Activated T-cell treated with anti-CD3 and anti-CD28 coated beads, Interleukin-2, amount 50 U/mL, for 4 hours (primary cell): Measurements from ENCODE around the gene GBP7. TPM values are rescaled to one million over a fixed set of nuclear protein-coding genes. Genes with fewer than 3 reads are reported as not detected.

Source experiments
- ATAC-seq, 2 donors: fragments of 200-7000 bp; cut with Tn5 transposase; one replicate each; pipeline ENCODE4 v1.10.0; 2021
- DNase-seq: peaks from one replicate; pipeline ENCODE4 v3.0.0-alpha.2; 2020
- H3K27me3 Mint-ChIP-seq: one replicate; pipeline ENCODE4 v1.8.0; 2021; ENCODE audit warnings: low read depth, mixed read lengths
- H3K36me3 Mint-ChIP-seq: one replicate; pipeline ENCODE4 v1.8.0; 2022; ENCODE audit warnings: mixed read lengths; ENCODE audit not compliant: insufficient read depth
- H3K4me1 Mint-ChIP-seq: one replicate; pipeline ENCODE4 v1.8.0; 2021; ENCODE audit warnings: low read depth, mixed read lengths
- H3K4me3 Mint-ChIP-seq: one replicate; pipeline ENCODE4 v1.8.0; 2021; ENCODE audit warnings: mild to moderate bottlenecking, moderate library complexity, mixed read lengths
- H3K9me3 Mint-ChIP-seq: one replicate; pipeline ENCODE4 v1.8.0; 2021; ENCODE audit warnings: mixed read lengths
- total RNA-seq, 3 donors: library from RNA; stranded (reverse); gene quantifications; one replicate each; pipeline ENCODE4 v1.2.1, GENCODE V29; 2021

The GBP7 gene
- total RNA-seq, 3 donors from 2014 or later, result 0.29 to 0.51 TPM; not detected in 1

DNA sequence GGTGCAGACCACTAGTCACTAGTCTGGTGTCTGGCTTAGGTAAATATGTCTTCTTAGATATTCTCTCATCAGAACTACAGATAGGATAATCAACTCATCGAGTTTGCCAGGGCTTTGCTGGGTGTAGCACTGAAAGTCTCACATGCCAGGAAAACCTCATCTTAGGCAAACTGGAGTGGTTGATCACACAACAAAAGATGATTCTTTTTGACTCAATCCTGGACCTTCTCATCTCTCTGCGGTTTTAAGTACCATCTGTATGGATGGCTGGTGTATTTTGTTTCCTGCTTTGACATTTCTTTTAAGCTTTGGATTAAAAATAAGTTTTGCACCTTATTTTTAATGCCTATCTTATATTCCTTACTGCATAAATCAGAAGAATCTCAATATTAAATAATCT lies 61.1 kb downstream of the GBP7 start:
- peak; percentile 40 to 54 for ATAC-seq
- H3K9me3 Mint-ChIP-seq, result no peaks in the 10 kb centered on the region
- H3K4me1 Mint-ChIP-seq, result peaks cover 27% of the 10 kb centered on the region

DNA sequence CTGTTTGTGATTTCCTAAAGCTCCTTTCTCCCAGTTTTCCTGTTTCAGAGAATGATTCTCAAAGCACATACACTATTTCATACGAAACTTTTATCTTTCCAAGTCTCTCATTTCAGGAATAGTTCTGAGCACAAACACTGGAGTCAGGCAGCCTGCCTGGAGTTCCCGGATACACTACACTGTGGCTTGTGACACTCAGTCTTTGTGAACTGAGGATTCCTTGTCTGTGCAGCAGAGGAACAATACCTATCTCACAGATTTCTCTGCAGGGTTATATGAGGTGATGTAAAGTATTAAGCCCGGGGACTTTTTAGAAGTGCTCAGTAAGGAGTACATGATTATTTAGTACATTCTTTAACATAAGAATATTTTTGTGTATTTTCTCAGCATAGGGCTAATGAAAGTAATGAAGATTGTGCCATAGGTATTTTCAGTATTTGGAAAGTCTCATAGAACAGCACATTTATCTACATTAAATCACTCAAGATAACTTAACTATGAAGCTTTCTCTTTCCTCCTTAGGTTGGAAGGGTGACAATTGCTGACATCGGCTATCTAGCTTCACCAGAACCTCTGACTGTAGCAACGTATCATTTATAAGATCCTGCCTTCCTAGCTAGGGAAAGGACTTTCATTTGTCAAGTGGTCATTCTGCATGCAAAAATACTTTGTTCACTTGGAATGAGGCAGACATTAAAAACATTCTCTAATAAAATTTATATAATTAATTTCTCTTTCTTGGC lies 62.8 kb downstream of the GBP7 start:
- peaks cover 78% of the 10 kb centered on the region for H3K36me3 Mint-ChIP-seq
- ATAC-seq (no peak), DNase-seq (no peak)
- no peak overlapping the region for H3K4me3 Mint-ChIP-seq
- no peaks in the 10 kb centered on the region for H3K9me3 Mint-ChIP-seq
- H3K4me1 Mint-ChIP-seq, result peaks cover 27% of the 10 kb centered on the region
- H3K27me3 Mint-ChIP-seq, result no peaks in the 10 kb centered on the region

More for the DNA sequence above, 61.1 kb downstream of the GBP7 start:
- H3K27me3 Mint-ChIP-seq, result no peaks in the 10 kb centered on the region
- H3K36me3 Mint-ChIP-seq, result peaks cover 63% of the 10 kb centered on the region
- H3K4me3 Mint-ChIP-seq, result no peak overlapping the region
- no peak for DNase-seq

DNA sequence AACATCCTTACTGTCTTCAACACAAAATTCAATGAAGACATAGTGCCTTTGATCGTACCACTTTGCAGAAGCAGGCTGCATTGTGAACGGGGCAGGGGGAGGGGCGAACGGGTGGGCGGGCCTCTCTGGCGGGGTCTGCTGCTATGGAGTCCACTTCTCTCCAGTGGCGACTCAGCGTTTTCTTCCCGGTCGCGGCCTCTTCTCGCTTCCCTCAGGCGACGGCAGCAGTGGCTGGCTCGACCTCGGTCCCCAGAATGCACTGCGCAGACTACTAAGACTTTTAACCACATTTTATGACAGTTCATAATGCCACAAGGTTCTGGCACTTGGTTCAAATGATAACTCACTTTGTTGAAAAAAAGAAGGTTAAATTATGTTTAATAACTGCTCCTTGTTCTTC lies 71.1 kb downstream of the GBP7 start:
- Mint-ChIP-seq H3K36me3 (peaks cover 60% of the 10 kb centered on the region), H3K4me3 (no peak overlapping the region), H3K9me3 (peaks cover 14% of the 10 kb centered on the region), H3K27me3 (no peaks in the 10 kb centered on the region), H3K4me1 (peaks cover 25% of the 10 kb centered on the region)
- ATAC-seq (peak in 1 of 2 donors; percentile 15), DNase-seq (no peak)

DNA sequence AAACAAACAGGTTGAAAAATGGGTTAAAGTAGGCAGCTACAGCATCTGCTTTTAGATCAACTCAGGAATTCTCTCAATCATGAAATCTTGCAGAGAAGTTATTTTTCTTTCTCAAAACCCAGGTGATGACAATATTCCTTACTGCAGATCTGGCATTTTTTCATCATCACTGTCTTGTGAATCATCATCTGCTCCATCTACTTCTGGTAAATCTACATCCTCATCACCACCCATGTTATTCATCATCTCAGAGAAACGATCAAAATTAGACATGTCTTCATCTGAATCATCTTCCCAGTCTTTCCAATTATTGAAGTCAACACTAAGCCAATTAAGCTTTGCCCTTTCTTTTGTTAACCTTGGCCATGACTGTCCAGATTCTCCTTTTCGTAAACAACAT lies 71.7 kb downstream of the GBP7 start:
- H3K4me1 Mint-ChIP-seq, result peaks cover 25% of the 10 kb centered on the region
- ATAC-seq (peak; percentile 62 to 76), DNase-seq (no peak)
- peaks cover 14% of the 10 kb centered on the region for H3K9me3 Mint-ChIP-seq
- no peaks in the 10 kb centered on the region for H3K27me3 Mint-ChIP-seq
- H3K4me3 Mint-ChIP-seq, result no peak overlapping the region
- H3K36me3 Mint-ChIP-seq, result peaks cover 55% of the 10 kb centered on the region

DNA sequence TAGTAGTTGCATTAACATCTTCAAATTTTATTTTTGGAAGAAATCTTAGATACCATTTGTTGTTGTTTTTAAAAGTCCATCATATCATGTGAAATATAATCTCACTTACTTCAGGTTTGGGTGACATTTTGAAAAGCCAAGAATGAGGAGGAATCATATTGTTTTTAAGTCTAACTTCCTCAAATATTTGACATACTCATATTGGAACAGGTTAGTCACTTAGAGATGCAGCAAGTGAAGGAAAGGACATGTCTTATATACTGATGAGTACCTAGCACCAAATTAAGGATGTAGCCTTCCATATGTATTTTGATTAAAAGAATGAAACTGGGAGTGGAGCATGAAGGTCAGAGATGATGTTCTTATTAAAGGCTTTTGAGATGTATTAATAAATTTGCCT lies 73.8 kb downstream of the GBP7 start:
- H3K36me3 Mint-ChIP-seq, result peaks cover 37% of the 10 kb centered on the region
- H3K27me3 Mint-ChIP-seq, result no peaks in the 10 kb centered on the region
- no peak for ATAC-seq
- H3K9me3 Mint-ChIP-seq, result peaks cover 18% of the 10 kb centered on the region
- H3K4me1 Mint-ChIP-seq, result peaks cover 25% of the 10 kb centered on the region
- H3K4me3 Mint-ChIP-seq, result no peak overlapping the region
- no peak for DNase-seq

DNA sequence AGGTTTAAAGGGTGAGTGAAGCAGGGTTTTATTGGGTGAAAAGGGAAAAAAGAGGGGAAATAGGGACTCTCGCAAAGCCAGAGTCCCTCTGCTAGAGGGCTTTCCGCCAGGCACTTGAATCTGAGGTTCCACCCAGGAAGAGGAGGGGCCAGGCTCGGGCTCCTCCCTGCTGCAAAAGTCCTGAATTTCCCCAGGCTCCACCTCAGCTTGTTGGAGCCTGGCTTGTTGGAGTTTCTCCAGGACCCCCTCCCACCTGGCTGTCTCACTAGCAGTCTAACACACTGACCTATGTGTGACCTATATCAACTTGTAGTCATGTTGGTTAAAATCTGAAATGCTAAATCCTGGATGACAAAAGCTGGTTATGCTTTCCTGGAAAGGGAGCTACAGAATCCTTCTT lies 75.4 kb downstream of the GBP7 start:
- Mint-ChIP-seq H3K4me3 (no peak overlapping the region), H3K4me1 (peaks cover 17% of the 10 kb centered on the region), H3K27me3 (no peaks in the 10 kb centered on the region), H3K9me3 (peaks cover 14% of the 10 kb centered on the region), H3K36me3 (peaks cover 21% of the 10 kb centered on the region)
- ATAC-seq, result no peak
- no peak for DNase-seq

DNA sequence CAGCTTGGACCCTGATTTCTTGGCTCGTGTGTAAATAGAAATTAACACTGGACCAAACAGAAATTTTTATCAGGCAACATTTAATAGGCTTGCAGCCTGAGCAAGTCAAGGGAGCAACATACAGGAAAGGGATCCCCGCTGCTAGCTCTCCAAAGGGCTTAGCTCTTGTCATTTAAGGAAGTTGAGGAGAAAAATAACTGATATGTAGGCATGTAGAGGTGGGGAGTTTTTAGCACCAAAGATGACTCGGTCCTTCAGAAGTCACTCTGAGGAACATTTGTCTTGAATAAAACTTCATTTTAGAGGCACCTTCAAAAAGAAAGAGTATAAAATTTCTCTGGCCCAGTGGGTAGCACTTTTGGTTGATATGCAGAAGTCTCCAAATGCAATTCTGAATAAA lies 76.9 kb downstream of the GBP7 start:
- ATAC-seq (no peak), DNase-seq (no peak)
- no peaks in the 10 kb centered on the region for H3K27me3 Mint-ChIP-seq
- H3K9me3 Mint-ChIP-seq, result peaks cover 8% of the 10 kb centered on the region
- H3K4me1 Mint-ChIP-seq, result peaks cover 3% of the 10 kb centered on the region
- H3K36me3 Mint-ChIP-seq, result peaks cover 6% of the 10 kb centered on the region
- no peak overlapping the region for H3K4me3 Mint-ChIP-seq

DNA sequence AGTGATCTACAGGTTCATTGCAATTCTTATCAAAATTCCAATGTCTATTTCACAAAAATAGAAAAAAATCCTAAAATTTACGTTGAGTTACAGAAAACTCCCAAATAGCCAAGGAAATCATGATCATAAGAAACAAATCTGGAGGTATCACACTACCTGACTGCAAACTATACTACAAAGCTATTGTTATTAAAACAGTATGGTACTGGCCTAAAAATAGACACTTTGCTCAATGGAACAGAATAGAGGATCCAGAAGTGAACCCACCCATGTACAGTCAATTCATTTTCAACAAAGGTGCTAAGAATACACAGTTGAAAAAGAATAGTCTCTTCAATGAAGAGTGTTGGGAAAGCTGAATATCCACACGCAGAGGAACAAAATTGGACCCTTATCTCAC lies 80.1 kb downstream of the GBP7 start:
- peaks cover 2% of the 10 kb centered on the region for H3K36me3 Mint-ChIP-seq
- DNase-seq (no peak), ATAC-seq (no peak)
- H3K4me3 Mint-ChIP-seq, result no peak overlapping the region
- H3K4me1 Mint-ChIP-seq, result no peaks in the 10 kb centered on the region
- H3K27me3 Mint-ChIP-seq, result no peaks in the 10 kb centered on the region
- peaks cover 8% of the 10 kb centered on the region for H3K9me3 Mint-ChIP-seq

DNA sequence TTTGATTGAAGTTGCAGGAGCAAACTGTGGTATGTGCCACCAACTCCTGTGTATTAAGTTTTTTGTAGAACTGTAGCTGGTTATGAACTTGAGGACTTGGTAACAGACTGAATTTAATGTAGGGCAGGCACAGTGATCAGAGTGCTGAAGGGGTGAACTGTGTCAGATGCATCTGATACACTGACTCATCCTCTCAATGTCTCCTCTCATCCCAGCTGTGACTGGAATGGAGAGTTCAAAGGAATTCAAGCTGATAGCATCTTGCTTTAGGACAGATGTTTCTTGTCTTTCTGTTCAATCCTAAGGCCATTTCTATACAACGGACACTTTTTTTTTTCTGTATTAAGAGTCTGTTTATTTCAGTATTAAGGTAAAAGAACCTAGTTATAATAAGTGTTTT lies 85.8 kb downstream of the GBP7 start:
- Mint-ChIP-seq H3K4me3 (no peak overlapping the region), H3K27me3 (no peaks in the 10 kb centered on the region), H3K4me1 (peaks cover 1% of the 10 kb centered on the region), H3K9me3 (no peaks in the 10 kb centered on the region), H3K36me3 (no peaks in the 10 kb centered on the region)
- ATAC-seq (peak in 1 of 2 donors; percentile 35), DNase-seq (no peak)

DNA sequence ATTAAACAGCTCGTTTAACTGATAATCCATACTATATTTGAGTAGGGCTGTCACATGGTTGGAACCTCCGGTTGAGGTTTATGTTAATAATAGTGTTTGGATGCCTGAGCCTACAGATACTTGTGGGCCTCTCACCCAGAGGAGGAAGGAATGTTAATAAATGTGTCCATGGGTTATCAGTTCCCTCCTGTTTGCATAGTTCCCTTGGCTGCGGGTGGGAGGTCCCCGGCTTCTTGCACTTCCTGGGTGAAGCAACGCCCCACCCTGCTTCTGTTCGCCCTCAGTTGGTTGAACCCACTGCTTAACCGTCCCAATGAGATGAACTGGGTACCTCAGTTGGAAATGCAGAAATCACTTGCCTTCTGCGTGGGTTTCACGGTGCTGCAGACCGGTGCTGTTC lies 87.2 kb downstream of the GBP7 start:
- Mint-ChIP-seq H3K4me3 (no peak overlapping the region), H3K9me3 (no peaks in the 10 kb centered on the region), H3K4me1 (peaks cover 1% of the 10 kb centered on the region), H3K36me3 (no peaks in the 10 kb centered on the region), H3K27me3 (no peaks in the 10 kb centered on the region)
- no peak for DNase-seq
- ATAC-seq, result no peak

DNA sequence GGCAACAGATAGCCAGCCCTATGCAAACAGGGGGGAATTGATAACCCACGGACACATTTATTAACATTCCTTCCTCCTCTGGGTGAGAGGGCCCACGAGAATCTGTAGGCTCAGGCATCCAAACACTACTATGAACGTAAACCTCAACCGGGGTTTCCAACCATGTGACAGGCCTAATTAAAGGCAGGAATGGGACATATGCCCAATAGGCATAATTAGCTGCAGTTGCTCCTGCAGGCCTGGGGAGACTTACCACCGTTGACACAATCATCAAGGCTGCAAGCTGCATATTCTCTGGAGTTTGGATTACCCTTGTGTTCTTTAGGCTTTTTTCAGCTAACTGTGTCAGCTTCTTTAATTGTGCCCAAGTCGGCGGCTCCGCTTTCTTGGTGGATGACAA lies 88.6 kb downstream of the GBP7 start:
- peaks cover 1% of the 10 kb centered on the region for H3K4me1 Mint-ChIP-seq
- H3K36me3 Mint-ChIP-seq, result no peaks in the 10 kb centered on the region
- DNase-seq (no peak), ATAC-seq (no peak)
- H3K4me3 Mint-ChIP-seq, result no peak overlapping the region
- H3K9me3 Mint-ChIP-seq, result no peaks in the 10 kb centered on the region
- no peaks in the 10 kb centered on the region for H3K27me3 Mint-ChIP-seq

DNA sequence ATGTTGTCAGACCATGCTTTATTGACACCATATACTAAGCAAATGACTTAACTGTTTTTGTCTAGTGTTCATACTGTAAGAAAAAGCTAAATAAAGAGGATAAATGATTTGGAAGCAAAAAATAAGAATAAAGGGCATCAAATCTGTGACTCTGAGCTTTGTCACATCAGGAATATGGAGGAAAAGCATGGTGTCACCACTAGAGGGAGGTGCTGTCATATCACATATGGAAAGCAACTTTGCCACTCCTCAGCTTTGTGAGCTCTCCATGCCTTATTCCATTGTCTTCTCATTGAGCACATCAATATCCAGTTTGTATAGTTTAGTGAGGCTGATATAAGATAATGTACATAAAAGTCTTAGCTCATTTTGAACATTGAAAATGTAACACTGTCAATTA lies 90.0 kb downstream of the GBP7 start:
- DNase-seq (peak; percentile 27), ATAC-seq (no peak)
- H3K27me3 Mint-ChIP-seq, result no peaks in the 10 kb centered on the region
- H3K4me3 Mint-ChIP-seq, result no peak overlapping the region
- H3K9me3 Mint-ChIP-seq, result no peaks in the 10 kb centered on the region
- H3K36me3 Mint-ChIP-seq, result peaks cover 2% of the 10 kb centered on the region
- peaks cover 1% of the 10 kb centered on the region for H3K4me1 Mint-ChIP-seq

Other genes starting within 250 kb of the GBP7 start
- 10 to 100 TPM; 21.1 to 23.6 (median 23.6) TPM for gene KYAT3, start 183.4 kb downstream of the GBP7 start, total RNA-seq
- gene RBMXL1, start 183.4 kb downstream of the GBP7 start, total RNA-seq, result 10 to 100 TPM; 23.9 to 29.6 (median 25.8) TPM
- gene GBP3, start 153.1 kb downstream of the GBP7 start, total RNA-seq, result 1 to 10 TPM; 2.5 to 8.2 (median 6.1) TPM
- gene GBP1, start 110.8 kb downstream of the GBP7 start, total RNA-seq, result 10 to 100 TPM; 45.6 to 80.9 (median 54.1) TPM
- gene GBP2, start 49.9 kb downstream of the GBP7 start, total RNA-seq, result 100 to 1,000 TPM; 186 to 267 (median 244) TPM
- 10 to 100 TPM; 40.3 to 71.7 (median 53.2) TPM for gene GBP4, start 22.9 kb upstream of the GBP7 start, total RNA-seq
- 100 to 1,000 TPM in 2 of 3 donors, 10 to 100 TPM in 1; 63.4 to 177 (median 147) TPM for gene GBP5, start 96.9 kb upstream of the GBP7 start, total RNA-seq
- under 1 TPM; 0.53 to 0.76 (median 0.55) TPM for gene GBP6, start 188.1 kb upstream of the GBP7 start, total RNA-seq